Measurements from ENCODE around the gene SCN5A.
A peak's percentile ranks its signal among the peaks of the same experiment; 100 is the strongest.

Gene SCN5A

DNA sequence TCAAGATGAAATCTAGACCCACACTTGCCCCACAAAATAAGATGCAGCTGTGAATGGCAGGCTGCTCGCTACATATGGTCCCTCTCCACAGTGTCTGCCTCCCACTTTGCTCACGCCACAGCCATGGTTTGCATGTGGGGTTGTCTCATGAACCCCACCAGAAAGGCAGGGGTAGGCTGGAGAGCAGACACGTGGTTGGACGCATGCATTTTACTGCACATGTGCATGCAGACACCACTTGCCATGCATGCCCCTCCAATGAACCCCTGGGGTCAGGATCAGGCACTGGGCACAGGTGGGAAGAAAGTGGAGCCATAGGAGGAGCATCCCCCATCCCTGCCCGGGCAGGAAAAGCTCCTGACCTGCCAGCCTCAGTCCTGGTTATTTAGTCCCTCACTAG lies 20.7 kb downstream of the SCN5A start:
- Mint-ChIP-seq H3K9me3 (no peaks in the 10 kb centered on the region), H3K4me1 (peaks cover 22% of the 10 kb centered on the region), H3K4me3 (no peak overlapping the region), H3K27ac (no peak overlapping the region), H3K36me3 (ENCODE audit: low read depth) (no peaks in the 10 kb centered on the region), H3K27me3 (ENCODE audit: low read depth, poor library complexity) (peaks cover 9% of the 10 kb centered on the region)
- DNase-seq: no peak
- TF ChIP-seq CTCF (IDR thresholded peaks at IDR 0.05): no peak

- Mint-ChIP-seq H3K4me1 (peaks cover 22% of the 10 kb centered on the region), H3K27me3 (ENCODE audit: low read depth, poor library complexity) (peaks cover 9% of the 10 kb centered on the region), H3K36me3 (ENCODE audit: low read depth) (no peaks in the 10 kb centered on the region), H3K27ac (no peak overlapping the region), H3K9me3 (no peaks in the 10 kb centered on the region), H3K4me3 (no peak overlapping the region)
- DNase-seq: peak; percentile 64
- TF ChIP-seq CTCF (IDR thresholded peaks at IDR 0.05): peak; percentile 48
These were observed 21.5 kb downstream of the SCN5A start for GRCh38 chr3:38627956-38628355.

DNA sequence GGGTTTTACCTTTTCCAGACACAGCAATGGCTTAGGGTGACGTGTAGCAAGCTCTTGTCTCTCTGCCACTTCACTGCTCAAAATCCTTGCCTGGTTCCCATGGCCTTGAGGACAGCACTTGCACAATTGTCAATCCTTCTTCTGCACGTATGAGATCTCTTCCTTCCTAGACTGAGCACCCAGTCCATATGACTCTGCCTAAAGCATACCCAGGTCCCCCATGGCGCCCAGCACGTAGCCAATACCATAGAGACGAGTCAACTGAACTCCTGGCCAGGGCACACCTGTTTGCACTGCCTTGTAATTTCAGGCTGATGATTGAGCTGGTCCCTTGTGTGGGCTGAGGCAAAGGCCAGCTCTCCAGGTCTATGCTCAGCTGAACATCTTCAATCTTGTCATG lies 23.3 kb downstream of the SCN5A start:
- Mint-ChIP-seq H3K27ac (no peak overlapping the region), H3K36me3 (ENCODE audit: low read depth) (no peaks in the 10 kb centered on the region), H3K9me3 (no peaks in the 10 kb centered on the region), H3K4me1 (peaks cover 13% of the 10 kb centered on the region), H3K4me3 (no peak overlapping the region), H3K27me3 (ENCODE audit: low read depth, poor library complexity) (peaks cover 7% of the 10 kb centered on the region)
- no peak for TF ChIP-seq CTCF (IDR thresholded peaks at IDR 0.05)
- DNase-seq: no peak

DNA sequence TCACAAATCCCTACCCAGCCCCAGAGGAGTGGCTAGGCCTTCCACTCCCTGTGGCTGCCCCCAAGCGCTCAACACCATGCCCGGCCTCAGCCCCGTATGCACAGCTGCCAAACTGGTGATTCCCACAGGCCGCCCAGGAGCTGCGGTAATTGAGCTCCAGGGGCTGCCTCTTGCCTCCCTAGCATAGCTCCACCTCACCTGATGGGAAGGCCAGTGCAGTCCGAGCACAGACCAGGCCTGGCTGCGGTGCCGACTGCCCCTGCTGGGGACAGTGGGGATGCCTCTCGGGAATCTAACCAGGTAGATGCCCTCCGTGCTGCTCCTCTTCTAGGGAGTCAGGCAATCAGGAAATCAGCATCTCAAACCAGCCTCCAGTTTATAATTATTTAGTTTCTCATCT lies 25.9 kb downstream of the SCN5A start:
- no peaks in the 10 kb centered on the region for H3K9me3 Mint-ChIP-seq
- TF ChIP-seq CTCF (IDR thresholded peaks at IDR 0.05): peak; percentile 38
- H3K27ac Mint-ChIP-seq: no peak overlapping the region
- no peaks in the 10 kb centered on the region for H3K36me3 Mint-ChIP-seq (ENCODE audit: low read depth)
- H3K4me3 Mint-ChIP-seq: no peak overlapping the region
- H3K4me1 Mint-ChIP-seq: no peaks in the 10 kb centered on the region
- peak; percentile 46 for DNase-seq
- H3K27me3 Mint-ChIP-seq (ENCODE audit: low read depth, poor library complexity): peaks cover 6% of the 10 kb centered on the region

- H3K36me3 Mint-ChIP-seq (ENCODE audit: low read depth): no peaks in the 10 kb centered on the region
- H3K4me3 Mint-ChIP-seq: no peak overlapping the region
- peaks cover 6% of the 10 kb centered on the region for H3K27me3 Mint-ChIP-seq (ENCODE audit: low read depth, poor library complexity)
- no peaks in the 10 kb centered on the region for H3K9me3 Mint-ChIP-seq
- H3K27ac Mint-ChIP-seq: no peak overlapping the region
- H3K4me1 Mint-ChIP-seq: no peaks in the 10 kb centered on the region
- no peak for DNase-seq
- no peak for TF ChIP-seq CTCF (IDR thresholded peaks at IDR 0.05)
These were observed 27.2 kb downstream of the SCN5A start for GRCh38 chr3:38622336-38622735.

- Mint-ChIP-seq H3K9me3 (no peaks in the 10 kb centered on the region), H3K4me3 (no peak overlapping the region), H3K36me3 (ENCODE audit: low read depth) (no peaks in the 10 kb centered on the region), H3K27ac (no peak overlapping the region), H3K4me1 (no peaks in the 10 kb centered on the region), H3K27me3 (ENCODE audit: low read depth, poor library complexity) (peaks cover 6% of the 10 kb centered on the region)
- TF ChIP-seq CTCF (IDR thresholded peaks at IDR 0.05): no peak
- no peak for DNase-seq
These were observed 29.3 kb downstream of the SCN5A start for GRCh38 chr3:38620236-38620635.
